NCI-H2196 treated with DMSO at 0.1 percent for 48 hours (cell line): ENCODE data around the gene SIDT2.
"Not testable (repeated sequence)": the region's sequence is repeated elsewhere in the genome, so short reads cannot be mapped to it uniquely, and the experiment has no call there.

Experiments
- DNase-seq: peaks from one replicate; lab custom pipeline; 2025; ENCODE audit not compliant: unreplicated experiment; lab: John Stamatoyannopoulos, UW

SIDT2 gene

GRCh38 chr11:117201658-117202305, 23.2 kb downstream of the SIDT2 start:
- no peak for DNase-seq

GRCh38 chr11:117202386-117203068, 24.0 kb downstream of the SIDT2 start:
- DNase-seq = no peak

- DNase-seq = no peak
Measured at GRCh38 chr11:117203069-117203407, 24.5 kb downstream of the SIDT2 start.

GRCh38 chr11:117204283-117205080, 25.9 kb downstream of the SIDT2 start:
- no peak for DNase-seq

- no peak for DNase-seq
Measured at GRCh38 chr11:117205211-117205818, 26.8 kb downstream of the SIDT2 start.

GRCh38 chr11:117206111-117206510, 27.6 kb downstream of the SIDT2 start:
- not testable (repeated sequence) for DNase-seq

GRCh38 chr11:117206859-117207258, 28.3 kb downstream of the SIDT2 start:
- not testable (repeated sequence) for DNase-seq

- not testable (repeated sequence) for DNase-seq
Measured at GRCh38 chr11:117207481-117207880, 28.9 kb downstream of the SIDT2 start.

GRCh38 chr11:117208710-117209109, 30.2 kb downstream of the SIDT2 start:
- DNase-seq = not testable (repeated sequence)

GRCh38 chr11:117209351-117210125, 31.0 kb downstream of the SIDT2 start:
- not testable (repeated sequence) for DNase-seq

- no peak for DNase-seq
Measured at GRCh38 chr11:117210620-117211019, 32.1 kb downstream of the SIDT2 start.

GRCh38 chr11:117212697-117213355, 34.3 kb downstream of the SIDT2 start:
- no peak for DNase-seq

- DNase-seq = no peak
Measured at GRCh38 chr11:117214404-117215110, 36.0 kb downstream of the SIDT2 start.

- DNase-seq = no peak
Measured at GRCh38 chr11:117217141-117218084, 38.9 kb downstream of the SIDT2 start.

GRCh38 chr11:117218133-117218915, 39.8 kb downstream of the SIDT2 start:
- DNase-seq = no peak

GRCh38 chr11:117219001-117219400, 40.5 kb downstream of the SIDT2 start:
- DNase-seq = no peak

- no peak for DNase-seq
Measured at GRCh38 chr11:117219455-117219854, 40.9 kb downstream of the SIDT2 start.

GRCh38 chr11:117219995-117220394, 41.5 kb downstream of the SIDT2 start:
- DNase-seq = no peak
